Osteocyte (in vitro differentiated cells): ENCODE data around the gene KLHL3. TPM values are rescaled to one million over a fixed set of nuclear protein-coding genes. Genes with fewer than 3 reads are reported as not detected.

ENCODE experiments used
- DNase-seq: peaks from one replicate; pipeline ENCODE4 v3.0.0; 2021; ENCODE audit warnings: mixed read lengths; ENCODE audit not compliant: unreplicated experiment; ENCODE audit errors: extremely low spot score
- H3K27ac Mint-ChIP-seq: one replicate; pipeline ENCODE4 v1.8.0; 2021; ENCODE audit warnings: mild to moderate bottlenecking, mixed read lengths; ENCODE audit not compliant: unreplicated experiment
- H3K27me3 Mint-ChIP-seq: one replicate; pipeline ENCODE4 v1.8.0; 2021; ENCODE audit warnings: mixed read lengths; ENCODE audit not compliant: unreplicated experiment
- H3K36me3 Mint-ChIP-seq: one replicate; pipeline ENCODE4 v1.8.0; 2021; ENCODE audit warnings: mixed read lengths; ENCODE audit not compliant: unreplicated experiment
- H3K4me1 Mint-ChIP-seq: one replicate; pipeline ENCODE4 v1.8.0; 2021; ENCODE audit warnings: mixed read lengths; ENCODE audit not compliant: unreplicated experiment
- H3K4me3 Mint-ChIP-seq: one replicate; pipeline ENCODE4 v1.8.0; 2021; ENCODE audit warnings: mild to moderate bottlenecking, moderate library complexity, mixed read lengths; ENCODE audit not compliant: unreplicated experiment
- H3K9me3 Mint-ChIP-seq: one replicate; pipeline ENCODE4 v1.8.0; 2021; ENCODE audit warnings: mixed read lengths; ENCODE audit not compliant: unreplicated experiment
- CTCF ChIP-seq: fragments of 200-600 bp; sonication (generic); IDR thresholded peaks from 2 replicates; pipeline ENCODE4 v1.5.0; 2021; ENCODE audit warnings: antibody characterized with exemption, mild to moderate bottlenecking, moderate library complexity
- total RNA-seq: library from RNA; stranded (reverse); gene quantifications from 2 replicates; pipeline ENCODE4 v1.2.1, GENCODE V29; 2021

The KLHL3 gene
- total RNA-seq, 1 donor from 2014 or later, result 3.1 TPM

DNA sequence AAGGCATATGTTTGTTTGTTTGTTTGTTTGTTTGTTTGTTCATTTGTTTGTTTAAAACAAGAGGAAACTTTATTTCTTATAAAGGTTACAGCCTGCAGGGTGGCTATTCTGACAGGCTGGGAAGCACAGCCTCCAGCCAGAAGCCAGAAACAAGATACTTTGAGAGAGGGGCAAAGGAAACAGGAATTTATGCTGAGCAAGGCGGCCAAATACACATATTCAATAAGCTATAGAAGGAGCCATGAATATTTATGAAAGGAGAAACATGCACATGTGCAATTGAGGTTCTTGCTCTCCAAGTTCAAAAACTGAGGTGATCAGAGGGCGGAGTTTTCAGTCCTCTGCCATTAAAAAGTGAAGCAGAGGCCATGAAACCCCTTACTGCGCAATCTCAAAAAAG is 19.6 kb downstream of the KLHL3 start:
- H3K4me1 Mint-ChIP-seq, result no peaks in the 10 kb centered on the region
- DNase-seq, result no peak
- no peak overlapping the region for H3K27ac Mint-ChIP-seq
- H3K9me3 Mint-ChIP-seq, result peaks cover 16% of the 10 kb centered on the region
- no peak for TF ChIP-seq CTCF
- no peak overlapping the region for H3K4me3 Mint-ChIP-seq
- no peaks in the 10 kb centered on the region for H3K27me3 Mint-ChIP-seq
- H3K36me3 Mint-ChIP-seq, result peaks cover 2% of the 10 kb centered on the region

DNA sequence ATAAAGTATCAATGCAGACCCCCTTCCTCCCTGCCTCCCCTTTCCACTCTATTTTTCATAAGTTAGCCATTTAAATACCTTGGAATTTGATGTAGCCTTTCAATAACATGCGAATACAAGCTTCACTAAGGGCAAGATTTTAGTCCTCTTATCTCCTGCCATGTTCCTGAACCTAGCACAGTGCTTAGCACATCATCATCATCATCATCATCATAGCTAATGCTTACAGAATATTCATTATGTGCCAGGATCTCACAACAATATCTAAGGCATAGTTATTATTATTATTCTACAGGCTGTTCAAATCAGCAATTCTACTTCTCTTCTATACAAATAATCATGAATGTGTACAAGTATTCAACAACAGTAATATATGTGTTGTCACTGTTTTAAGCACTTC is 20.4 kb downstream of the KLHL3 start:
- H3K4me3 Mint-ChIP-seq, result no peak overlapping the region
- peaks cover 16% of the 10 kb centered on the region for H3K9me3 Mint-ChIP-seq
- H3K27ac Mint-ChIP-seq, result no peak overlapping the region
- no peaks in the 10 kb centered on the region for H3K4me1 Mint-ChIP-seq
- no peak for DNase-seq
- H3K36me3 Mint-ChIP-seq, result peaks cover 2% of the 10 kb centered on the region
- no peak for TF ChIP-seq CTCF
- H3K27me3 Mint-ChIP-seq, result no peaks in the 10 kb centered on the region

DNA sequence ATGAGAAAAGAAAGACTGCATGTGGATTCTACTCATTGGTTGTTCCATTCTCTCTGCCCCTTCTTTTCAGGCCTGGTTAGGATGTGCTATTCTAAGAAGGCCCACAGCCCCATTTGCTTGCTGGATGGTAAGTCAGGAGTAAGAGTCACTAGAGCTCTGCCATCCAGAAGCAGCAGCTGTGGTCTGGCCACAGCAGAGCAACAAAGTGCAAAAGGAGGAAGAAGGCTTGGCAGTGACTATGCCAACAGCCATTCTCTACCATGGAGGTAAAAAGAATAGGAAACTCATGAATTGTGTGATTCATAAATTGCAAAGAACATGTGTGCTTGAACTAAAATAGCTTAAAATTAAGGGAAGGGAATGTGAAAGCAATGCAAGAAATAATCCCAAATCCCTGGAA is 20.9 kb downstream of the KLHL3 start:
- Mint-ChIP-seq H3K4me3 (no peak overlapping the region), H3K9me3 (peaks cover 16% of the 10 kb centered on the region), H3K4me1 (no peaks in the 10 kb centered on the region), H3K36me3 (peaks cover 2% of the 10 kb centered on the region), H3K27ac (no peak overlapping the region), H3K27me3 (no peaks in the 10 kb centered on the region)
- DNase-seq, result no peak
- no peak for TF ChIP-seq CTCF

- Mint-ChIP-seq H3K27ac (no peak overlapping the region), H3K4me1 (no peaks in the 10 kb centered on the region), H3K36me3 (peaks cover 2% of the 10 kb centered on the region), H3K9me3 (peaks cover 16% of the 10 kb centered on the region), H3K27me3 (no peaks in the 10 kb centered on the region), H3K4me3 (no peak overlapping the region)
- no peak for DNase-seq
- no peak for TF ChIP-seq CTCF
Measured at GRCh38 chr5:137714494-137714893, 21.4 kb downstream of the KLHL3 start.

- Mint-ChIP-seq H3K27ac (no peak overlapping the region), H3K4me3 (no peak overlapping the region), H3K9me3 (peaks cover 16% of the 10 kb centered on the region), H3K27me3 (no peaks in the 10 kb centered on the region), H3K4me1 (no peaks in the 10 kb centered on the region), H3K36me3 (peaks cover 5% of the 10 kb centered on the region)
- DNase-seq, result no peak
- no peak for TF ChIP-seq CTCF
Measured at GRCh38 chr5:137712139-137712667, 23.7 kb downstream of the KLHL3 start.
